A673 (cell line): ENCODE results near the gene ROMO1. TPM values are rescaled to one million over a fixed set of nuclear protein-coding genes. Genes with fewer than 3 reads are reported as not detected.

Experiments used
- BruUV-seq: library from RNA; stranded (reverse); fragments of 400-500 nt; replicated peaks from 2 replicates; lab custom pipeline; 2021; lab: Mats Ljungman, UMichigan
- CTCF ChIA-PET: fragments of 300-600 bp; sonication (Branson Sonifier 250); formaldehyde crosslinking; loops from one replicate; lab custom pipeline; 2022; ENCODE audit warnings: antibody characterized with exemption; lab: Charles Lee
- POLR2A ChIA-PET: fragments of 300-600 bp; sonication (Branson Sonifier 250); formaldehyde crosslinking; loops from one replicate; lab custom pipeline; 2022; ENCODE audit warnings: antibody characterized with exemption; ENCODE audit not compliant: low non-redundant PET; lab: Charles Lee
- DNase-seq: peaks from one replicate; pipeline ENCODE4 v3.0.0-alpha.2; 2015; ENCODE audit warnings: low spot score
- H3K27ac ChIP-seq: fragments of 200-600 bp; sonication (generic); 2 replicates; pipeline ENCODE4 v1.5.1; 2016; ENCODE audit warnings: mixed run types, low read depth, mild to moderate bottlenecking, mixed read lengths, antibody characterized with exemption, low read length; ENCODE audit not compliant: poor library complexity, severe bottlenecking
- H3K27me3 ChIP-seq: fragments of 200-600 bp; sonication (generic); replicated peaks from 2 replicates; pipeline ENCODE4 v1.6.1; 2017; ENCODE audit warnings: mixed run types, low read depth, mild to moderate bottlenecking, mixed read lengths, antibody characterized with exemption, low read length; ENCODE audit not compliant: insufficient read depth, poor library complexity
- H3K36me3 ChIP-seq: fragments of 200-600 bp; sonication (generic); 2 replicates; pipeline ENCODE4 v1.6.1; 2016; ENCODE audit warnings: mixed run types, mild to moderate bottlenecking, mixed read lengths, antibody characterized with exemption, low read length; ENCODE audit not compliant: insufficient read depth, poor library complexity, severe bottlenecking
- H3K4me1 ChIP-seq: fragments of 200-600 bp; sonication (generic); 2 replicates; pipeline ENCODE4 v1.6.1; 2017; ENCODE audit warnings: mixed run types, mild to moderate bottlenecking, mixed read lengths, antibody characterized with exemption, low read length; ENCODE audit not compliant: insufficient read depth, poor library complexity, severe bottlenecking
- H3K4me3 ChIP-seq: fragments of 200-600 bp; sonication (generic); 2 replicates; pipeline ENCODE4 v1.5.1; 2016; ENCODE audit warnings: low read depth, mixed run types, mild to moderate bottlenecking, mixed read lengths, low read length; ENCODE audit not compliant: poor library complexity, severe bottlenecking
- H3K9me3 ChIP-seq: fragments of 200-600 bp; sonication (generic); 2 replicates; pipeline ENCODE4 v1.6.1; 2016; ENCODE audit warnings: mixed run types, low read depth, mild to moderate bottlenecking, mixed read lengths, antibody characterized with exemption, low read length; ENCODE audit not compliant: poor library complexity, severe bottlenecking
- CTCF ChIP-seq: fragments of 300-800, 200-600 bp; sonication (generic); conservative IDR thresholded peaks from 2 replicates; pipeline ENCODE4 v1.5.1; 2017; ENCODE audit warnings: low read depth, mild to moderate bottlenecking, antibody characterized with exemption, low read length, moderate library complexity, mixed read lengths
- EZH2 ChIP-seq: fragments of 200-600 bp; sonication (generic); IDR thresholded peaks from 2 replicates; pipeline ENCODE4 v1.6.1; 2017; ENCODE audit warnings: borderline replicate concordance, low read depth, mild to moderate bottlenecking, mixed read lengths, antibody characterized with exemption, low read length; ENCODE audit not compliant: poor library complexity, severe bottlenecking
- intact Hi-C: fragments of 100-400 bp; cut with micrococcal nuclease; formaldehyde crosslinking; loops from one replicate; pipeline ENCODE4 v1.10.0; 2022; ENCODE audit not compliant: unreplicated experiment
- total RNA-seq: library from RNA; stranded (reverse); gene quantifications from 2 replicates; pipeline ENCODE4 v1.2.3, GENCODE V29; 2021

ROMO1 gene
- total RNA-seq, 1 experiment from 2014 or later = 134 TPM

- Histone ChIP-seq H3K4me1 (peaks cover 28% of the 10 kb centered on the region), H3K27me3 (no peaks in the 10 kb centered on the region), H3K27ac (peak overlapping the region; percentile 89), H3K4me3 (peak overlapping the region; percentile 87), H3K9me3 (no peaks in the 10 kb centered on the region), H3K36me3 (peaks cover 41% of the 10 kb centered on the region)
- TF ChIP-seq EZH2 = no peak
- TF ChIP-seq CTCF = no peak
- ChIA-PET CTCF (interaction anchor here (0.6 kb wide), 1 partner anchor 104 kb away, joined by 3 read pairs; no protein-coding TSS in a partner anchor), POLR2A (interaction anchor here (0.7 kb wide), 1 partner anchor 39 kb away, joined by 3 read pairs; no protein-coding TSS in a partner anchor)
- DNase-seq = no peak
- BruUV-seq = no TSS peak
- intact Hi-C loops = loop anchor here (2.0 to 5.0 kb wide), 2 partner anchors 37 to 83 kb away; no protein-coding TSS in a partner anchor
Measured at GRCh38 chr20:35699957-35700624, 886 bp downstream of the ROMO1 start.

GRCh38 chr20:35700625-35701148 lies 1.5 kb downstream of the ROMO1 start:
- TF ChIP-seq CTCF (no peak), EZH2 (no peak)
- ChIA-PET POLR2A (interaction anchor here (0.7 kb wide), 1 partner anchor 39 kb away, joined by 3 read pairs; no protein-coding TSS in a partner anchor), CTCF (no interaction called here)
- H3K36me3 ChIP-seq = peaks cover 47% of the 10 kb centered on the region
- intact Hi-C loops = loop anchor here (5.0 kb wide), 1 partner anchor 37 kb away; no protein-coding TSS in a partner anchor
- H3K27me3 ChIP-seq = no peaks in the 10 kb centered on the region
- peaks cover 28% of the 10 kb centered on the region for H3K4me1 ChIP-seq
- H3K4me3 ChIP-seq = peak overlapping the region; percentile 87
- DNase-seq = no peak
- no peak overlapping the region for H3K27ac ChIP-seq
- no peaks in the 10 kb centered on the region for H3K9me3 ChIP-seq
- BruUV-seq = no TSS peak

GRCh38 chr20:35702051-35702823 lies 3.0 kb downstream of the ROMO1 start:
- peak overlapping the region; percentile 57 for H3K27ac ChIP-seq

More at GRCh38 chr20:35702051-35702823, 3.0 kb downstream of the ROMO1 start:
- Histone ChIP-seq H3K4me1 (peaks cover 28% of the 10 kb centered on the region), H3K9me3 (no peaks in the 10 kb centered on the region), H3K36me3 (peaks cover 62% of the 10 kb centered on the region), H3K27me3 (no peaks in the 10 kb centered on the region), H3K4me3 (no peak overlapping the region)
- BruUV-seq = no TSS peak
- ChIA-PET POLR2A (no interaction called here), CTCF (no interaction called here)
- DNase-seq = peak; percentile 27
- TF ChIP-seq EZH2 = no peak
- no peak for TF ChIP-seq CTCF
- intact Hi-C loops = loop anchor here (5.0 kb wide), 1 partner anchor 35 kb away; no protein-coding TSS in a partner anchor
